ENCODE measurements around the gene KNDC1.
A peak's percentile ranks its signal among the peaks of the same experiment; 100 is the strongest.

KNDC1 gene

GRCh38 chr10:133201948-133202725 is 42.1 kb downstream of the KNDC1 start:
- CTCF ChIA-PET: no interaction called here

DNA sequence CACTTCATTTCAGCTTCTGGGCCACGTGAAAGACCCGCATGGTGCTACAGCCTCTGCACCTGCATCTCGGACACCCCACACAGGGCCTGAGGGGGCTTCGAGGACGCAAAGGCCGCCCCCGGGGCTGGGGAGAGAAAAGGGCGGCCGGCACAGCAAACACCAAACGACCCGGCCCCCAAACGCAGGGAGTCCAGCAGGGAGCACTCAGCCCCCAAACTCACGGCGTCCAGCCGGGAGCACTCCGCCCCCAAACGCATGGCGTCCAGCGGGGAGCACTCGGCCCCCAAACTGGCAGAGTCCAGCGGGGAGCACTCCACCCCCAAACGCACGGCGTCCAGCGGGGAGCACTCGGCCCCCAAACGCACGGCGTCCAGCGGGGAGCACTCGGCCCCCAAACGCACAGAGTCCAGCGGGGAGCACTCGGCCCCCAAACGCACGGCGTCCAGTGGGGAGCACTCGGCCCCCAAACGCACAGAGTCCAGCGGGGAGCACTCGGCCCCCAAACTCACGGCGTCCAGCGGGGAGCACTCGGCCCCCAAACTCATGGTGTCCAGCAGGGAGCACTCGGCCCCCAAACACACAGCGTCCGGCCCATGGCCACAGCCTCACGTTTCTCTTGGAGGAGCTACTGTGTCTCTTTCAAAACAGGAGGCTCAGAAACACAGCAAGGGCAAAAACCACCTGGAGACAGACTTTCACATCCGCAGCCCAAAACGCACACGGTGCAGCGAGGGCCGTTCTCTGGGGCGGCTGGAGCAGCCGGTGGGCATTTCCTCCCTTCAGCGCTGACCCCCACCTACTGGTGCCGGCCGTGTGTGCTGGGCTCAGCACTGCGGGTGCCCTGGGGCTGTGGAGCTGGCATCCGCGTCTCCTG is 43.0 kb downstream of the KNDC1 start:
- no peak overlapping the region for H3K4me3 ChIP-seq (ENCODE audit: low read depth, low read length)
- CTCF ChIA-PET: interaction anchor here (0.7 kb wide), 1 partner anchor 59 kb away, joined by 3 read pairs; no protein-coding TSS in a partner anchor
- no peaks in the 10 kb centered on the region; the same call in 1 of the 2 replicates for H3K4me1 ChIP-seq (ENCODE audit: control insufficient read depth, insufficient read depth, low read length)
- H3K36me3 ChIP-seq (ENCODE audit: control insufficient read depth in 2 of 2, insufficient read depth in 1 of 2, low read length in 2 of 2): no peaks in the 10 kb centered on the region
- TF ChIP-seq ZIC2 (tag by site-specific recombination; IDR thresholded peaks at IDR 0.05) (peak; percentile 62), ZSCAN30 (tag by site-specific recombination; IDR thresholded peaks at IDR 0.05) (no peak)
- no peak overlapping the region for H3K27ac ChIP-seq (ENCODE audit: extremely low read depth, low read depth, low read length)
- POLR2A ChIA-PET: no interaction called here
- no peaks in the 10 kb centered on the region for H3K9me3 ChIP-seq (ENCODE audit: control insufficient read depth, insufficient read depth, low read depth, low read length)

More at GRCh38 chr10:133201948-133202725, 42.1 kb downstream of the KNDC1 start:
- Histone ChIP-seq H3K4me3 (ENCODE audit: low read depth, low read length) (no peak overlapping the region), H3K9me3 (ENCODE audit: control insufficient read depth, insufficient read depth, low read depth, low read length) (no peaks in the 10 kb centered on the region), H3K36me3 (ENCODE audit: control insufficient read depth in 2 of 2, insufficient read depth in 1 of 2, low read length in 2 of 2) (no peaks in the 10 kb centered on the region), H3K4me1 (ENCODE audit: control insufficient read depth, insufficient read depth, low read length) (no peaks in the 10 kb centered on the region), H3K27ac (ENCODE audit: extremely low read depth, low read depth, low read length) (no peak overlapping the region)
- POLR2A ChIA-PET: no interaction called here
- TF ChIP-seq ZNF530 (tag by site-specific recombination; IDR thresholded peaks at IDR 0.05; ENCODE audit: low read depth): no peak
- TF ChIP-seq FEZF1 (tag by site-specific recombination; IDR thresholded peaks at IDR 0.05): no peak
- TF ChIP-seq ZNF571 (tag by site-specific recombination; IDR thresholded peaks at IDR 0.05): no peak
- TF ChIP-seq, protein P1, sequence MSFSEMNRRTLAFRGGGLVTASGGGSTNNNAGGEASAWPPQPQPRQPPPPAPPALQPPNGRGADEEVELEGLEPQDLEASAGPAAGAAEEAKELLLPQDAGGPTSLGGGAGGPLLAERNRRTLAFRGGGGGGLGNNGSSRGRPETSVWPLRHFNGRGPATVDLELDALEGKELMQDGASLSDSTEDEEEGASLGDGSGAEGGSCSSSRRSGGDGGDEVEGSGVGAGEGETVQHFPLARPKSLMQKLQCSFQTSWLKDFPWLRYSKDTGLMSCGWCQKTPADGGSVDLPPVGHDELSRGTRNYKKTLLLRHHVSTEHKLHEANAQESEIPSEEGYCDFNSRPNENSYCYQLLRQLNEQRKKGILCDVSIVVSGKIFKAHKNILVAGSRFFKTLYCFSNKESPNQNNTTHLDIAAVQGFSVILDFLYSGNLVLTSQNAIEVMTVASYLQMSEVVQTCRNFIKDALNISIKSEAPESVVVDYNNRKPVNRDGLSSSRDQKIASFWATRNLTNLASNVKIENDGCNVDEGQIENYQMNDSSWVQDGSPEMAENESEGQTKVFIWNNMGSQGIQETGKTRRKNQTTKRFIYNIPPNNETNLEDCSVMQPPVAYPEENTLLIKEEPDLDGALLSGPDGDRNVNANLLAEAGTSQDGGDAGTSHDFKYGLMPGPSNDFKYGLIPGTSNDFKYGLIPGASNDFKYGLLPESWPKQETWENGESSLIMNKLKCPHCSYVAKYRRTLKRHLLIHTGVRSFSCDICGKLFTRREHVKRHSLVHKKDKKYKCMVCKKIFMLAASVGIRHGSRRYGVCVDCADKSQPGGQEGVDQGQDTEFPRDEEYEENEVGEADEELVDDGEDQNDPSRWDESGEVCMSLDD (tag by site-specific recombination; IDR thresholded peaks at IDR 0.05): no peak
- TF ChIP-seq, protein P2, sequence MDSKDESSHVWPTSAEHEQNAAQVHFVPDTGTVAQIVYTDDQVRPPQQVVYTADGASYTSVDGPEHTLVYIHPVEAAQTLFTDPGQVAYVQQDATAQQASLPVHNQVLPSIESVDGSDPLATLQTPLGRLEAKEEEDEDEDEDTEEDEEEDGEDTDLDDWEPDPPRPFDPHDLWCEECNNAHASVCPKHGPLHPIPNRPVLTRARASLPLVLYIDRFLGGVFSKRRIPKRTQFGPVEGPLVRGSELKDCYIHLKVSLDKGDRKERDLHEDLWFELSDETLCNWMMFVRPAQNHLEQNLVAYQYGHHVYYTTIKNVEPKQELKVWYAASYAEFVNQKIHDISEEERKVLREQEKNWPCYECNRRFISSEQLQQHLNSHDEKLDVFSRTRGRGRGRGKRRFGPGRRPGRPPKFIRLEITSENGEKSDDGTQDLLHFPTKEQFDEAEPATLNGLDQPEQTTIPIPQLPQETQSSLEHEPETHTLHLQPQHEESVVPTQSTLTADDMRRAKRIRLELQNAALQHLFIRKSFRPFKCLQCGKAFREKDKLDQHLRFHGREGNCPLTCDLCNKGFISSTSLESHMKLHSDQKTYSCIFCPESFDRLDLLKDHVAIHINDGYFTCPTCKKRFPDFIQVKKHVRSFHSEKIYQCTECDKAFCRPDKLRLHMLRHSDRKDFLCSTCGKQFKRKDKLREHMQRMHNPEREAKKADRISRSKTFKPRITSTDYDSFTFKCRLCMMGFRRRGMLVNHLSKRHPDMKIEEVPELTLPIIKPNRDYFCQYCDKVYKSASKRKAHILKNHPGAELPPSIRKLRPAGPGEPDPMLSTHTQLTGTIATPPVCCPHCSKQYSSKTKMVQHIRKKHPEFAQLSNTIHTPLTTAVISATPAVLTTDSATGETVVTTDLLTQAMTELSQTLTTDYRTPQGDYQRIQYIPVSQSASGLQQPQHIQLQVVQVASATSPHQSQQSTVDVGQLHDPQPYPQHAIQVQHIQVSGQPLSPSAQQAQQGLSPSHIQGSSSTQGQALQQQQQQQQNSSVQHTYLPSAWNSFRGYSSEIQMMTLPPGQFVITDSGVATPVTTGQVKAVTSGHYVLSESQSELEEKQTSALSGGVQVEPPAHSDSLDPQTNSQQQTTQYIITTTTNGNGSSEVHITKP (tag by site-specific recombination; IDR thresholded peaks at IDR 0.05): no peak
- no peak for TF ChIP-seq EGR2 (tag by site-specific recombination; IDR thresholded peaks at IDR 0.05; ENCODE audit: low read depth)
- TF ChIP-seq ZNF529 (tag by site-specific recombination; IDR thresholded peaks at IDR 0.05; ENCODE audit: insufficient replicate concordance): no peak
- TF ChIP-seq ZFHX2 (tag by site-specific recombination; conservative IDR thresholded peaks at IDR 0.05): no peak
- TF ChIP-seq ZNF19 (tag by site-specific recombination; IDR thresholded peaks at IDR 0.05; ENCODE audit: low read depth): no peak
- TF ChIP-seq ZNF670 (tag by site-specific recombination; IDR thresholded peaks at IDR 0.05; ENCODE audit: low read depth): no peak
- TF ChIP-seq IKZF3 (tag by site-specific recombination; IDR thresholded peaks at IDR 0.05): no peak
- TF ChIP-seq TRIM28 (IDR thresholded peaks at IDR 0.05; ENCODE audit: borderline replicate concordance, low read length): no peak
- no peak for TF ChIP-seq ZNF626 (tag by site-specific recombination; IDR thresholded peaks at IDR 0.05)
- TF ChIP-seq ZNF514 (tag by site-specific recombination; IDR thresholded peaks at IDR 0.05): no peak
